ENCODE measurements around the gene RPL10A. TPM values are rescaled to one million over a fixed set of nuclear protein-coding genes. Genes with fewer than 3 reads are reported as not detected.

The RPL10A gene
- polyA plus RNA-seq, 1 of the 3 experiments (the other 2 are of a cell fraction): 3,548 TPM

DNA sequence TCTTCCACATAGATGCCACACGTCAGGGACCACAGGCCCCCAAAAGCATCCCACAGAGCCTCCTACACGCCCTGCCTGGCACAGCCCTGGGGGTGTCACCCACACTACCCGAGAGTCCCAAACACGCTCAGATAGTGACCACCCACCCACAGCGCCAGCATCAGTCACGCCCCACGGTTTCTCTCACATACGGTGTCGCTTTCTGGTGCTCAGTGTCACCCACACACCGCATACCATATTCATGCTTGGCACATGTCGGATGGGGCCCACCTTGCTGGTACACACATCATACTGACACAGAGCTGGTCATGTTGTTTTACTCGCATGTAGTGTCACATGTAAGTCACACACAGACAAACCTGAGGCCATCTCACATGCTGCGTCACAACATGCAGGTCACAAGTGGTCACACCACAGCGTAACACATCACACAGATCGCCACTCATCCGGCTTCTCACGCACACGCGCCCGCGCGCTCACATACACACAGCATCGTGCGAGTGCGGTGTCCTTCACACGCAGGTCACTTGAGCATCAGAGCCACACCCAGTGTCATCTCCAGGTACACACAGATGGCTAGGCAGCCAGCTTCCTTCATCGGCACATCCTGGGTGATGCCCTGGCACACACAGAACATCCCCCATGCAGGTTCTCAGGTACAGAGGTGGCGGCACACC, 25.2 kb downstream of the RPL10A start:
- peaks cover 2% of the 10 kb centered on the region for H3F3A ChIP-seq (replicated peaks; ENCODE audit: insufficient read depth)
- TF ChIP-seq MEF2A (IDR thresholded peaks at IDR 0.05; ENCODE audit: borderline replicate concordance, low read depth): no peak
- no peak for TF ChIP-seq NFIC (IDR thresholded peaks at IDR 0.05; ENCODE audit: borderline replicate concordance)
- no peak for TF ChIP-seq TEAD4 (IDR thresholded peaks at IDR 0.05; ENCODE audit: borderline replicate concordance, insufficient read depth)
- H3K4me1 ChIP-seq (ENCODE audit: control insufficient read depth in 1 of 2, insufficient read depth in 2 of 2, low read depth in 1 of 2, low read length in 1 of 2): peaks cover 17 to 58% of the 10 kb centered on the region in 2 experiments; a peak in 2 of 4 replicates
- ChIA-PET CTCF (interaction anchor here (1.4 kb wide), 1 partner anchor 27 kb away, joined by 3 read pairs; no protein-coding TSS in a partner anchor), POLR2A (no interaction called here)
- peaks cover 25% of the 10 kb centered on the region; the same call in 1 of the 2 replicates for H3K79me2 ChIP-seq (ENCODE audit: insufficient read depth)
- DNase-seq: no peak
- H2AFZ ChIP-seq (ENCODE audit: low read depth): no peak overlapping the region
- 93% methylated on average over 28 of the region's 28 CpGs for WGBS (ENCODE audit: low lambda C conversion rate)
- no peak overlapping the region for H3K27ac ChIP-seq (ENCODE audit: low read depth in 2 of 2, low read length in 1 of 2)
- H3K4me2 ChIP-seq: no peak overlapping the region
- H3K27me3 ChIP-seq (ENCODE audit: insufficient read depth): no peaks in the 10 kb centered on the region
- H3K9me3 ChIP-seq: no peaks in the 10 kb centered on the region
- no peaks in the 10 kb centered on the region for H3K36me3 ChIP-seq (replicated peaks in 1 of 2; ENCODE audit: control insufficient read depth in 1 of 2, insufficient read depth in 2 of 2, low read length in 1 of 2)
- H4K20me1 ChIP-seq (ENCODE audit: insufficient read depth): peaks cover 21% of the 10 kb centered on the region; the same call in 1 of the 2 replicates
- H3K4me3 ChIP-seq (ENCODE audit: low read depth in 2 of 2, low read length in 1 of 2): no peak overlapping the region
- no peak overlapping the region for H3K9ac ChIP-seq
- no peaks in the 10 kb centered on the region for H3K9me2 ChIP-seq

DNA sequence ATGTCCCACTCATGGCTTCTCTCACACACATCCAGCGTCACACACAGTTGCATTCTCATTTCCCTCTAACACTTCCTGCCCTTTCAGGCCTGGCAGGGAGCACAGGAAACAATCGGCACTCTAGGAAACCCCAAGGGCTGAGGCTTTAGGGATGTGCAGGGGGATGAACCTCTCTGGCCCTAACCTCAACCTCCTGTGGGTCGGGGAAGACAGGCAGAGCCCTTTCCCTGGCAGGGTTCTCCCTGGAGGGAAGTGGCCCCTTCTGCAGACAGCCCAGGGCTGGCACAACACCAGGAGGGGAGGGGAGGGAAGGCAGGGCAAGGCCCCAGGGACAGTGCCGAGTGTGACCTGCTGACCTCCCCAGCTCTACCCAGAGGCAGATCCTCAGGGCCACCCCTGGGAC, 26.0 kb downstream of the RPL10A start:
- Histone ChIP-seq H2AFZ (ENCODE audit: low read depth) (no peak overlapping the region), H3F3A (replicated peaks; ENCODE audit: insufficient read depth) (no peaks in the 10 kb centered on the region), H3K9ac (no peak overlapping the region), H3K27me3 (ENCODE audit: insufficient read depth) (no peaks in the 10 kb centered on the region), H3K4me1 (ENCODE audit: control insufficient read depth in 1 of 2, insufficient read depth in 2 of 2, low read depth in 1 of 2, low read length in 1 of 2) (peaks cover 17 to 61% of the 10 kb centered on the region in 2 experiments; a peak in 2 of 4 replicates), H3K79me2 (ENCODE audit: insufficient read depth) (peaks cover 25% of the 10 kb centered on the region; the same call in 1 of the 2 replicates), H3K9me2 (no peaks in the 10 kb centered on the region), H3K36me3 (replicated peaks in 1 of 2; ENCODE audit: control insufficient read depth in 1 of 2, insufficient read depth in 2 of 2, low read length in 1 of 2) (no peaks in the 10 kb centered on the region), H4K20me1 (ENCODE audit: insufficient read depth) (peaks cover 21% of the 10 kb centered on the region; the same call in 1 of the 2 replicates), H3K9me3 (no peaks in the 10 kb centered on the region), H3K27ac (ENCODE audit: low read depth in 2 of 2, low read length in 1 of 2) (no peak overlapping the region), H3K4me2 (peak overlapping the region; percentile 19; the same call in 1 of the 2 replicates), H3K4me3 (ENCODE audit: low read depth in 2 of 2, low read length in 1 of 2) (no peak overlapping the region)
- CTCF ChIA-PET: no interaction called here
- no peak for TF ChIP-seq USF1 (IDR thresholded peaks at IDR 0.05; ENCODE audit: borderline replicate concordance, low read depth)
- no peak for TF ChIP-seq FOXM1 (IDR thresholded peaks at IDR 0.05; ENCODE audit: low read depth)
- no peak for TF ChIP-seq YY1 (IDR thresholded peaks at IDR 0.05; ENCODE audit: low read depth)
- TF ChIP-seq, protein P1, sequence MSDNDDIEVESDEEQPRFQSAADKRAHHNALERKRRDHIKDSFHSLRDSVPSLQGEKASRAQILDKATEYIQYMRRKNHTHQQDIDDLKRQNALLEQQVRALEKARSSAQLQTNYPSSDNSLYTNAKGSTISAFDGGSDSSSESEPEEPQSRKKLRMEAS (IDR thresholded peaks at IDR 0.05; ENCODE audit: low read depth): no peak
- no peak for TF ChIP-seq FOXJ3 (CRISPR knock-in tag; IDR thresholded peaks at IDR 0.05)
- no peak for TF ChIP-seq POLR2AphosphoS5 (IDR thresholded peaks at IDR 0.05; ENCODE audit: low read depth, low read length)
- no peak for TF ChIP-seq TEAD4 (IDR thresholded peaks at IDR 0.05; ENCODE audit: borderline replicate concordance, insufficient read depth)
- TF ChIP-seq FOSL2 (IDR thresholded peaks at IDR 0.05; ENCODE audit: borderline replicate concordance, low read depth): no peak
- no peak for TF ChIP-seq JUND (IDR thresholded peaks at IDR 0.05)
- TF ChIP-seq NFIC (IDR thresholded peaks at IDR 0.05; ENCODE audit: borderline replicate concordance): no peak
- no peak for TF ChIP-seq EZH2phosphoT487 (IDR thresholded peaks at IDR 0.05; ENCODE audit: borderline replicate concordance, low read depth)
- no peak for TF ChIP-seq GABPA (IDR thresholded peaks at IDR 0.05; ENCODE audit: low read depth)
- TF ChIP-seq GATA2 (CRISPR knock-in tag; IDR thresholded peaks at IDR 0.05): no peak
- TF ChIP-seq RXRA (IDR thresholded peaks at IDR 0.05; ENCODE audit: borderline replicate concordance, low read depth): no peak
- no peak for TF ChIP-seq NRF1 (IDR thresholded peaks at IDR 0.05; ENCODE audit: low read depth, low read length)
- TF ChIP-seq USF2 (IDR thresholded peaks at IDR 0.05; ENCODE audit: borderline replicate concordance, low read depth, low read length): no peak
- 62% methylated on average over 4 of the region's 4 CpGs for WGBS (ENCODE audit: low lambda C conversion rate)
- peak; percentile 34 for DNase-seq
- POLR2A ChIA-PET: no interaction called here

All from SK-N-SH (cell line).